Lower lobe of right lung (tissue), 2 donors: Measurements from ENCODE around the gene CACNA1C. TPM values are rescaled to one million over a fixed set of nuclear protein-coding genes. Genes with fewer than 3 reads are reported as not detected.

Experiments
- ATAC-seq, 2 donors: fragments of 200-7000 bp; cut with Tn5 transposase; one replicate each; pipeline ENCODE4 v1.9.1; 2020 to 2022; ENCODE audit warnings: mild to moderate bottlenecking in 2 of 2, moderate library complexity in 2 of 2
- DNase-seq: peaks from one replicate; pipeline ENCODE4 v3.0.0-alpha.2; 2020
- H3K27ac ChIP-seq: fragments of 200-600 bp; one replicate; pipeline ENCODE4 v1.8.0; 2022
- H3K27me3 ChIP-seq: fragments of 200-600 bp; one replicate; pipeline ENCODE4 v1.8.0; 2022; ENCODE audit warnings: low read depth
- H3K36me3 ChIP-seq: fragments of 200-600 bp; one replicate; pipeline ENCODE4 v1.8.0; 2022; ENCODE audit warnings: mild to moderate bottlenecking
- H3K4me1 ChIP-seq: fragments of 200-600 bp; one replicate; pipeline ENCODE4 v1.8.0; 2022
- H3K4me3 ChIP-seq: fragments of 200-600 bp; one replicate; pipeline ENCODE4 v1.8.0; 2022; ENCODE audit warnings: mild to moderate bottlenecking
- H3K9me3 ChIP-seq: fragments of 200-600 bp; one replicate; pipeline ENCODE4 v1.8.0; 2022
- CTCF ChIP-seq: fragments of 200-600 bp; IDR thresholded peaks from one replicate; pipeline ENCODE4 v1.8.0; 2022; ENCODE audit warnings: antibody characterized with exemption, mild to moderate bottlenecking
- intact Hi-C: fragments of 100-400 bp; cut with DNase I; formaldehyde crosslinking; loops from one replicate; pipeline ENCODE4 v1.11.0; 2022
- total RNA-seq: library from RNA; stranded (reverse); fragmentation: NEBNext Ultra II Directional; extraction: Animal tissue kit (Norgen Biotek cat#: 25700); gene quantifications from one replicate; pipeline ENCODE4 v1.2.1, GENCODE V29; 2021
- donor health status: DM: no; HTN: yes; CAD: no; lungs with severe emphysema.

Gene CACNA1C
- total RNA-seq, 1 donor from 2014 or later = 8.4 TPM

GRCh38 chr12:2118061-2118460 is 65.3 kb downstream of the CACNA1C start:
- no peaks in the 10 kb centered on the region for H3K27me3 ChIP-seq
- peaks cover 22% of the 10 kb centered on the region for H3K4me1 ChIP-seq
- ATAC-seq (no peak), DNase-seq (no peak)
- intact Hi-C loops = no loop called here
- H3K9me3 ChIP-seq = no peaks in the 10 kb centered on the region
- no peak for TF ChIP-seq CTCF
- H3K27ac ChIP-seq = no peak overlapping the region
- H3K36me3 ChIP-seq = no peaks in the 10 kb centered on the region
- no peak overlapping the region for H3K4me3 ChIP-seq

DNA sequence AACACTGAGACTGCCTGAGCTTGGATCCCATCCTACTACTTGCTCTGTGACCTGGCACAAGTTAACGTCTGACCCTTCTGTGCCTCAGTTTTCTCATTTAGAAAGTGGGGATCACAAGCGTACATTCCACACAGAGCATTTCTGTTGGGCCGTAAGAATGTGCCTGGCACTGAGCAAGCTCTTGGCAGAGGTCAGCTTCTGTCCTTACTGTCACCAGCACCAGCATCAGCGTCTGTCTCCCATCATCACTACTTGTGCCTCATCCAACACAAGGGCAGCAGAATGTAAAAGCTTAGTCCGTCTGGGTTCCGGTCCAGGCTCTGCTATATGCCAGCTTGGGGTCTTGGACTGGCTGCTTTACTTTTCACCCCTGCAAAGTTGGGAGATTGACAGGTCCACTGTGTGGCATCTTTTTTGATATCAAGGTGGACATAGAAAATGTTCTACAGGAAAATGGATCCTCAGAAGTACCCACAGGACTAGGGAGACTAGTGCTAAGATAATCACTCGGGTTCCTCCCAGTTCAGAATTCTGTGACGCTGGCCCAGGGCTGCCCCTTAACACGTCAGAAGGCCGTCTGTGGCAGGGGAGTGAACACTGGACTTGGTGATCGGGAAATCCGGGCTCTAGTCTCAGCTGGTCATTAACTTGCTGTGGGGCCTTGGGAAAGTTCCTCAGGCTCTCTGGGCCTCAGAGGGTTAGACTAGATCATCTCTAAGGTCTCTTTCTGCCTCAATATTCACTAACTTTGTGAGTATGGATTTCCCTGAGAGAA is 65.9 kb downstream of the CACNA1C start:
- peak overlapping the region; percentile 18 for H3K27ac ChIP-seq
- no peaks in the 10 kb centered on the region for H3K9me3 ChIP-seq
- H3K4me1 ChIP-seq = peaks cover 22% of the 10 kb centered on the region
- intact Hi-C loops = no loop called here
- H3K27me3 ChIP-seq = no peaks in the 10 kb centered on the region
- H3K4me3 ChIP-seq = no peak overlapping the region
- no peak for ATAC-seq
- no peak for TF ChIP-seq CTCF
- H3K36me3 ChIP-seq = no peaks in the 10 kb centered on the region
- no peak for DNase-seq

DNA sequence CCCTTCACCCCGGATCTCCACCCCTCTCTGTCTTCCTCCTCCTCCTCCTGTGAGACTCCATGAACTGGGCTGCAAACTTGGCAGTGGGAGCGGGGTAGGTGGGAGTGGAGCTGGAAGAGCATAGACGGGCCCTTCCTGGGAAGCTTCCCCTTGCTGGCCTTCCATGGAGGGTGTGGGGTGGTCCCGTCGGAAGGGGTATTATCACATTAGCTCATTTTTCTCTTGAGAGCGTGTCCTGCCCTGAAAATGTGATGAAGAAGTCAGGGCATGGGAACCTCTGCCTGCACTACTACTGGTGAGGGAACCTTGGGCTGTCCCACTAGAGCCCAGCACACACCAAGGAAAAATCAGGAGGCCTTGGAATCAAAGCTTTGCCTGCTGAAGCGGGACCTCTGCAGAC is 66.5 kb downstream of the CACNA1C start:
- Histone ChIP-seq H3K27ac (peak overlapping the region; percentile 18), H3K4me3 (no peak overlapping the region), H3K9me3 (no peaks in the 10 kb centered on the region), H3K36me3 (no peaks in the 10 kb centered on the region), H3K27me3 (no peaks in the 10 kb centered on the region), H3K4me1 (peaks cover 22% of the 10 kb centered on the region)
- DNase-seq (no peak), ATAC-seq (no peak)
- intact Hi-C loops = no loop called here
- TF ChIP-seq CTCF = no peak

DNA sequence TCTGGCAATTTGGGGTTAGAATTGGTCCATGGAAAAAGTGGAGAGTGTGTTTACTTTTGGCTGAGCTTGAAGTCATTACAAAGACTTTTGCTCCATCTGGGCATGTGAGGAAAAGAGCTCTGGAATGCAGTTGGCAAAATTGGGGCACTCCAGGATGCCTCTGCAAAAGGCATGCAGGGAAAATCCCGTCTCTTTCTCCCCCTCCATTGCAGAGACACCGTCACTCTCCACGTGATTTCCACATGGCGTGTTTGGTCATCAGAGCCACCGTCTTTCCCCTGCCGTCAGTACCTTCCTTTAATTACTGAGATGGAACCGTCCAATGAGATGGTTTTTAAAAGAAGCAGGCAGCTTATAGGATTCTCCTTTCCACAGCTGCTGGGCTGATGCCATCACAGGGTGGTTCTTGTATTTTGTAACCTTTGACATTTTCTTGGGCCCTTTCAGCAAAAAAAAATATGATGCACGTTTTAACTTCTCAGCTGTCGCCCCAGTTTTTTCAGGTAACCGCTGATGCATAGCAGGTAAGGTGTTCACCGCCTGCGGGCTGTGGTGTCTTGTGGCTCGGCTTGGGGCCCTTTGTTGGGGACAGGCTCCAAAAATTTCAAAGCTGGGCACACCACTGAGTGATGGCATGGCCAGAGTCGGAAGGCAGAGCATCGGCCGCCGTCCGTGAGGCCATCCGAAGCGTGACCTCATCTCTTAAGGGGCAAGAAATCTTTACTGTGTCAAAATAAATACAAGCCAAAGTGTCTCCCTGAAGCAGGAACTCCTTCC is 68.4 kb downstream of the CACNA1C start:
- no peaks in the 10 kb centered on the region for H3K9me3 ChIP-seq
- no peak overlapping the region for H3K27ac ChIP-seq
- no peak for ATAC-seq
- H3K27me3 ChIP-seq = no peaks in the 10 kb centered on the region
- H3K36me3 ChIP-seq = no peaks in the 10 kb centered on the region
- H3K4me1 ChIP-seq = peaks cover 22% of the 10 kb centered on the region
- intact Hi-C loops = no loop called here
- no peak overlapping the region for H3K4me3 ChIP-seq
- TF ChIP-seq CTCF = no peak
- DNase-seq = no peak

GRCh38 chr12:2124466-2125023 is 71.8 kb downstream of the CACNA1C start:
- Histone ChIP-seq H3K36me3 (no peaks in the 10 kb centered on the region), H3K27ac (no peak overlapping the region), H3K4me3 (no peak overlapping the region), H3K4me1 (peaks cover 8% of the 10 kb centered on the region), H3K27me3 (no peaks in the 10 kb centered on the region), H3K9me3 (no peaks in the 10 kb centered on the region)
- TF ChIP-seq CTCF = no peak
- intact Hi-C loops = no loop called here
- DNase-seq (no peak), ATAC-seq (no peak)
